ENCODE results near the gene MITF. TPM values are rescaled to one million over a fixed set of nuclear protein-coding genes. Genes with fewer than 3 reads are reported as not detected.

MITF gene
- total and polyA plus RNA-seq, 2 of the 4 experiments (the other 2 are of a cell fraction) = 6.5 to 16.7 TPM

- Histone ChIP-seq H3K23ac (ENCODE audit: low read depth, low read length) (no peak overlapping the region), H4K8ac (ENCODE audit: low read depth in 2 of 2, low read length in 2 of 2) (no peak overlapping the region), H3K79me1 (ENCODE audit: low read depth in 1 of 2, low read length in 2 of 2) (peaks cover 28 to 38% of the 10 kb centered on the region in 2 experiments), H2BK15ac (ENCODE audit: low read depth, low read length) (no peak overlapping the region), H3K27me3 (ENCODE audit: control insufficient read depth, insufficient read depth, low read length) (no peaks in the 10 kb centered on the region), H3K9ac (ENCODE audit: low read depth, low read length) (no peak overlapping the region), H2AFZ (replicated peaks; ENCODE audit: low read length, poor library complexity) (no peak overlapping the region), H3K36me3 (ENCODE audit: control insufficient read depth, insufficient read depth, low read length) (no peaks in the 10 kb centered on the region), H4K91ac (ENCODE audit: insufficient read depth, low read depth, low read length) (no peak overlapping the region), H4K5ac (ENCODE audit: low read depth, low read length) (no peak overlapping the region), H2AK5ac (ENCODE audit: low read depth, low read length) (no peak overlapping the region), H2BK5ac (ENCODE audit: low read depth, low read length, poor library complexity, severe bottlenecking) (no peak overlapping the region), H3K4ac (ENCODE audit: low read depth, low read length) (no peak overlapping the region), H2AK9ac (replicated peaks; ENCODE audit: low read depth, low read length, poor library complexity) (no peak overlapping the region), H2BK120ac (ENCODE audit: low read depth, low read length) (no peak overlapping the region), H3K4me1 (ENCODE audit: control insufficient read depth, insufficient read depth, low read length) (peaks cover 2% of the 10 kb centered on the region), H3K4me2 (ENCODE audit: low read depth, low read length) (no peak overlapping the region), H4K20me1 (ENCODE audit: insufficient read depth, low read length) (no peaks in the 10 kb centered on the region), H2BK20ac (ENCODE audit: low read depth, low read length) (no peak overlapping the region), H3K14ac (replicated peaks; ENCODE audit: low read depth, low read length) (no peak overlapping the region), H3K27ac (ENCODE audit: insufficient read depth, low read length) (no peak overlapping the region), H3K18ac (ENCODE audit: low read depth, low read length) (no peak overlapping the region), H3K9me3 (ENCODE audit: control insufficient read depth, insufficient read depth, low read length) (no peaks in the 10 kb centered on the region), H3K9me1 (ENCODE audit: insufficient read depth, low read length) (no peaks in the 10 kb centered on the region; the same call in 1 of the 2 replicates), H3K4me3 (ENCODE audit: insufficient read depth, low read depth, low read length) (no peak overlapping the region), H3K56ac (ENCODE audit: extremely low read depth, insufficient read depth, low read length) (no peak overlapping the region)
- TF ChIP-seq CTCF (conservative IDR thresholded peaks at IDR 0.05; ENCODE audit: low read depth, low read length) (no peak), SMC3 (IDR thresholded peaks at IDR 0.05; ENCODE audit: low read depth, low read length) (no peak), CHD1 (IDR thresholded peaks at IDR 0.05; ENCODE audit: low read depth, low read length) (no peak), POLR2A (IDR thresholded peaks at IDR 0.05; ENCODE audit: low read depth, low read length) (no peak), BHLHE40 (IDR thresholded peaks at IDR 0.05; ENCODE audit: low read depth, low read length) (no peak), CEBPB (IDR thresholded peaks at IDR 0.05; ENCODE audit: low read depth, low read length) (no peak), FOS (IDR thresholded peaks at IDR 0.05; ENCODE audit: low read depth, low read length) (no peak), USF2 (IDR thresholded peaks at IDR 0.05; ENCODE audit: low read depth, low read length) (no peak), RAD21 (IDR thresholded peaks at IDR 0.05; ENCODE audit: low read length) (no peak), MAZ (IDR thresholded peaks at IDR 0.05; ENCODE audit: borderline replicate concordance, low read depth, low read length) (no peak), MXI1 (IDR thresholded peaks at IDR 0.05; ENCODE audit: borderline replicate concordance, low read depth, low read length) (no peak), MAFK (IDR thresholded peaks at IDR 0.05; ENCODE audit: low read depth, low read length) (no peak), ELK1 (IDR thresholded peaks at IDR 0.05; ENCODE audit: borderline replicate concordance, low read depth, low read length) (no peak), RFX5 (IDR thresholded peaks at IDR 0.05; ENCODE audit: low read depth, low read length) (no peak), RCOR1 (IDR thresholded peaks at IDR 0.05; ENCODE audit: insufficient replicate concordance, low read length) (no peak), NFE2L2 (IDR thresholded peaks at IDR 0.05; ENCODE audit: low read depth, low read length) (no peak)
- BruUV-seq (replicated peaks) = no TSS peak
- in situ Hi-C loops (cut with MboI; ENCODE audit: low sequenced_read_pairs) (no loop called here), dilution Hi-C loops (cut with HindIII; ENCODE audit: low sequenced_read_pairs, unreplicated experiment) (no loop called here), intact Hi-C loops (cut with micrococcal nuclease) (loop anchor here (2.0 kb wide), 1 partner anchor 14 kb away; no protein-coding TSS in a partner anchor)
- no CpG with 5 or more reads among the region's 1 CpG for WGBS, 2 experiments (ENCODE audit: extremely low coverage in 2 of 2, insufficient read length in 1 of 2)
- ChIA-PET CTCF (no interaction called here), POLR2A (ENCODE audit: unreplicated experiment) (no interaction called here)
- DNase-seq (no peak), ATAC-seq (ENCODE audit: low read depth) (no peak)
Observed at GRCh38 chr3:69902386-69902785, 163.1 kb downstream of the MITF start.

Measured in IMR-90 (cell line).